Left renal pelvis (tissue), 4 donors: ENCODE data around the gene ZNF692. TPM values are rescaled to one million over a fixed set of nuclear protein-coding genes. Genes with fewer than 3 reads are reported as not detected.
A peak's percentile ranks its signal among the peaks of the same experiment; 100 is the strongest.

Experiments used
- DNase-seq, 4 donors: peaks; one replicate each; pipeline ENCODE4 v3.0.0-alpha.2; 2013; ENCODE audit warnings: low read depth in 4 of 4, low spot score in 3 of 4
- polyA plus RNA-seq, 4 donors: library from polyadenylated mRNA; unstranded; fragments of 120-200 nt; gene quantifications; one replicate each; pipeline ENCODE4 v1.2.1, GENCODE V29; 2013; ENCODE audit not compliant: insufficient read length in 4 of 4

ZNF692 gene
- polyA plus RNA-seq, 4 donors: 33.6 to 67.6 (median 42.3) TPM

- DNase-seq: no peak
These were observed 8.2 kb downstream of the ZNF692 start for GRCh38 chr1:248850536-248851251.

GRCh38 chr1:248850124-248850523, 8.8 kb downstream of the ZNF692 start:
- DNase-seq: no peak

GRCh38 chr1:248849637-248850036, 9.2 kb downstream of the ZNF692 start:
- DNase-seq: no peak

GRCh38 chr1:248849152-248849551, 9.7 kb downstream of the ZNF692 start:
- no peak for DNase-seq

GRCh38 chr1:248848602-248849001, 10.3 kb downstream of the ZNF692 start:
- DNase-seq: no peak

- DNase-seq: no peak
These were observed 10.8 kb downstream of the ZNF692 start for GRCh38 chr1:248847956-248848561.

- no peak for DNase-seq
These were observed 11.5 kb downstream of the ZNF692 start for GRCh38 chr1:248847181-248847955.

GRCh38 chr1:248844526-248844925, 14.4 kb downstream of the ZNF692 start:
- DNase-seq: no peak

- DNase-seq: no peak
These were observed 15.2 kb downstream of the ZNF692 start for GRCh38 chr1:248843687-248844086.

GRCh38 chr1:248842781-248843331, 16.0 kb downstream of the ZNF692 start:
- no peak for DNase-seq

- no peak for DNase-seq
These were observed 17.0 kb downstream of the ZNF692 start for GRCh38 chr1:248841702-248842395.

GRCh38 chr1:248840946-248841345, 17.9 kb downstream of the ZNF692 start:
- no peak for DNase-seq

- DNase-seq: no peak
These were observed 19.7 kb downstream of the ZNF692 start for GRCh38 chr1:248839168-248839555.

- peak; percentile 79 to 82 (median 81) for DNase-seq
These were observed 20.3 kb downstream of the ZNF692 start for GRCh38 chr1:248838357-248839167.

GRCh38 chr1:248837781-248838356, 21.0 kb downstream of the ZNF692 start, which contains the start of gene ZNF672:
Gene ZNF672, plus strand, starts transcription at chr1:248838224. Its CDS starts 9,051 bp downstream, at chr1:248847275.
- DNase-seq: peak; percentile 90 to 95 (median 92)

GRCh38 chr1:248837045-248837780, 21.7 kb downstream of the ZNF692 start:
- DNase-seq: peak in 1 of 4 donors; percentile 6

GRCh38 chr1:248834343-248834940, 24.4 kb downstream of the ZNF692 start:
- DNase-seq: no peak

GRCh38 chr1:248831842-248832241, 27.0 kb downstream of the ZNF692 start:
- no peak for DNase-seq
